ENCODE measurements around the gene KRT20. TPM values are rescaled to one million over a fixed set of nuclear protein-coding genes. Genes with fewer than 3 reads are reported as not detected.

KRT20 gene
- total RNA-seq, 1 experiment from 2014 or later: not detected

DNA sequence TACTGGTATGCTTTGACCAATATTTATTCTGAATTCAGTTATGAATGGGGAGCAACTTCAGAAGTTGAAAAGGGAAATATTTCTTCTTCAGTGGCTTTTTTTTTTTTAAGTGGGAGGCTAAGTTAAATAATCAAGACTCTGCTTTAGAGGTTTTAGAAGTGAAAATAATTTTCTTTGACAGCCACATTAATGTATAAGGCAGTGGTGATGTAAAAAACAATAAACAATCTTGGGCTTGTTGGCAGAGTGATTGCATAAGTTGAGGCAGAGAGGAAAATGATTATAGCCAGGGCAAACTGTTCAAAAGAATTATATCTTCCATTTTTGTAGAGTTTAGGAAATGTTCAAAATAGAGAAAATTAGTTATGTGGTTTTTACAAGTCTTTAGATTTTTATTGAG, 12.6 kb downstream of the KRT20 start:
- Histone ChIP-seq H3K4me3 (ENCODE audit: low read depth, low read length, poor library complexity, severe bottlenecking) (no peak overlapping the region), H3K4me1 (ENCODE audit: insufficient read depth, low read length, poor library complexity, severe bottlenecking) (no peaks in the 10 kb centered on the region), H3K9me3 (ENCODE audit: low read depth, low read length, poor library complexity, severe bottlenecking) (no peaks in the 10 kb centered on the region), H3K27me3 (replicated peaks; ENCODE audit: insufficient read depth, low read depth, low read length, poor library complexity) (no peaks in the 10 kb centered on the region), H3K36me3 (ENCODE audit: insufficient read depth, low read length, poor library complexity, severe bottlenecking) (no peaks in the 10 kb centered on the region), H3K27ac (ENCODE audit: low read depth, low read length, poor library complexity, severe bottlenecking) (no peak overlapping the region)
- no peak for DNase-seq (ENCODE audit: low spot score)
- TF ChIP-seq EZH2 (IDR thresholded peaks at IDR 0.05; ENCODE audit: borderline replicate concordance, low read depth, low read length, poor library complexity, severe bottlenecking): no peak
- TF ChIP-seq, protein P1, sequence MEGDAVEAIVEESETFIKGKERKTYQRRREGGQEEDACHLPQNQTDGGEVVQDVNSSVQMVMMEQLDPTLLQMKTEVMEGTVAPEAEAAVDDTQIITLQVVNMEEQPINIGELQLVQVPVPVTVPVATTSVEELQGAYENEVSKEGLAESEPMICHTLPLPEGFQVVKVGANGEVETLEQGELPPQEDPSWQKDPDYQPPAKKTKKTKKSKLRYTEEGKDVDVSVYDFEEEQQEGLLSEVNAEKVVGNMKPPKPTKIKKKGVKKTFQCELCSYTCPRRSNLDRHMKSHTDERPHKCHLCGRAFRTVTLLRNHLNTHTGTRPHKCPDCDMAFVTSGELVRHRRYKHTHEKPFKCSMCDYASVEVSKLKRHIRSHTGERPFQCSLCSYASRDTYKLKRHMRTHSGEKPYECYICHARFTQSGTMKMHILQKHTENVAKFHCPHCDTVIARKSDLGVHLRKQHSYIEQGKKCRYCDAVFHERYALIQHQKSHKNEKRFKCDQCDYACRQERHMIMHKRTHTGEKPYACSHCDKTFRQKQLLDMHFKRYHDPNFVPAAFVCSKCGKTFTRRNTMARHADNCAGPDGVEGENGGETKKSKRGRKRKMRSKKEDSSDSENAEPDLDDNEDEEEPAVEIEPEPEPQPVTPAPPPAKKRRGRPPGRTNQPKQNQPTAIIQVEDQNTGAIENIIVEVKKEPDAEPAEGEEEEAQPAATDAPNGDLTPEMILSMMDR (conservative IDR thresholded peaks at IDR 0.05; ENCODE audit: low read depth, low read length): no peak
- intact Hi-C loops (cut with micrococcal nuclease; ENCODE audit: unreplicated experiment): no loop called here
- ChIA-PET POLR2A (ENCODE audit: low non-redundant PET) (no interaction called here), CTCF (no interaction called here)
- no TSS peak for BruUV-seq (replicated peaks)

DNA sequence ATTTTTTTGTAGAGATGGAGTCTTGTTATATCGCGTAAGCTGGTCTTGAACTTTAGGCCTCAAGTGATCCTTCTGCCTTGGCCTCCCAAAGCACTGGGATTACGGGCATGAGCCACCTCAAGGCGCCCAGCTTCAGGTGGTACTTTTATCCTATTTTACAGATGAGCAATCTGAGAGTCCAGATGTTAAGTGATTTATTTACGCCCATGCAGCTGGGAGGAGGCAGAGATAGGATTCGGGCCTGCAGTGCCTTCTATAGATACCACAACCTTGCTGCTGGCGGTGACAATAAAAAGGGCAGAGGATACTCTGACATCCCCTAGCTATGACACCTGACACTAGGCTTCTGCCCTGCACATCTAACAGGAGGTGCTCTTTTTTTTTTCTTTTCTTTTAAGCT, 13.7 kb downstream of the KRT20 start:
- ChIA-PET CTCF (no interaction called here), POLR2A (ENCODE audit: low non-redundant PET) (interaction anchor here (0.7 kb wide), 1 partner anchor 1353 kb away, joined by 6 read pairs; no protein-coding TSS in a partner anchor)
- DNase-seq (ENCODE audit: low spot score): no peak
- Histone ChIP-seq H3K36me3 (ENCODE audit: insufficient read depth, low read length, poor library complexity, severe bottlenecking) (no peaks in the 10 kb centered on the region), H3K27me3 (replicated peaks; ENCODE audit: insufficient read depth, low read depth, low read length, poor library complexity) (no peaks in the 10 kb centered on the region), H3K4me3 (ENCODE audit: low read depth, low read length, poor library complexity, severe bottlenecking) (no peak overlapping the region), H3K4me1 (ENCODE audit: insufficient read depth, low read length, poor library complexity, severe bottlenecking) (no peaks in the 10 kb centered on the region), H3K27ac (ENCODE audit: low read depth, low read length, poor library complexity, severe bottlenecking) (no peak overlapping the region), H3K9me3 (ENCODE audit: low read depth, low read length, poor library complexity, severe bottlenecking) (no peaks in the 10 kb centered on the region)
- no peak for TF ChIP-seq EZH2 (IDR thresholded peaks at IDR 0.05; ENCODE audit: borderline replicate concordance, low read depth, low read length, poor library complexity, severe bottlenecking)
- TF ChIP-seq, protein P1 (conservative IDR thresholded peaks at IDR 0.05; ENCODE audit: low read depth, low read length): no peak
- intact Hi-C loops (cut with micrococcal nuclease; ENCODE audit: unreplicated experiment): no loop called here
- BruUV-seq (replicated peaks): no TSS peak

DNA sequence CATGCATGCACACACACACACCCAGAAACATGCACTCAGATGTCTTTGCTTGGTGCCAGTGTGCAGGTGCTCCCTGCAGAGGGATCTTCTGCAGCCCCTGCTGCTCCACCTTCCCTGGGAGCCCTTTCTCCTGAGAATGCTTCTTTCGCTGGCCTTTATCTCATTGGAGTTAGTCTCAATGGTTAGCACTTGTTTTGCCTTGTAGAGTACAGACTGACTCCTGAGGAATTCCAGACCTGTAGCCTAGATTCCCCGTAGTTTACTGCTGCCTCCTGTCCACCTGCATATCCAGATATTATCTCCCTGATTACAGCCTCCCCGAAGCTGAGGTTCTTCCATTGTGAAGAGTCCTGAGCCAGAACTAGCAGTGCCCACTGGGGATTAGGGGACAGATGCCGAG, 14.9 kb downstream of the KRT20 start:
- Histone ChIP-seq H3K27me3 (replicated peaks; ENCODE audit: insufficient read depth, low read depth, low read length, poor library complexity) (no peaks in the 10 kb centered on the region), H3K36me3 (ENCODE audit: insufficient read depth, low read length, poor library complexity, severe bottlenecking) (no peaks in the 10 kb centered on the region), H3K27ac (ENCODE audit: low read depth, low read length, poor library complexity, severe bottlenecking) (no peak overlapping the region), H3K9me3 (ENCODE audit: low read depth, low read length, poor library complexity, severe bottlenecking) (no peaks in the 10 kb centered on the region), H3K4me3 (ENCODE audit: low read depth, low read length, poor library complexity, severe bottlenecking) (no peak overlapping the region), H3K4me1 (ENCODE audit: insufficient read depth, low read length, poor library complexity, severe bottlenecking) (no peaks in the 10 kb centered on the region)
- ChIA-PET CTCF (no interaction called here), POLR2A (ENCODE audit: low non-redundant PET) (no interaction called here)
- BruUV-seq (replicated peaks): no TSS peak
- no peak for TF ChIP-seq EZH2 (IDR thresholded peaks at IDR 0.05; ENCODE audit: borderline replicate concordance, low read depth, low read length, poor library complexity, severe bottlenecking)
- TF ChIP-seq, protein P1 (conservative IDR thresholded peaks at IDR 0.05; ENCODE audit: low read depth, low read length): no peak
- no peak for DNase-seq (ENCODE audit: low spot score)
- intact Hi-C loops (cut with micrococcal nuclease; ENCODE audit: unreplicated experiment): no loop called here
